Measurements from ENCODE around the gene FGF13.

- TF ChIP-seq CTCF (IDR thresholded peaks at IDR 0.05) (no peak), EP300 (IDR thresholded peaks at IDR 0.05) (no peak), POLR2A (IDR thresholded peaks at IDR 0.05) (no peak)
These were observed 18.9 kb downstream of the FGF13 start for GRCh38 chrX:138692591-138692990.

Measured in stomach (tissue), 4 donors.